ENCODE data around the gene MAGI2. TPM values are rescaled to one million over a fixed set of nuclear protein-coding genes. Genes with fewer than 3 reads are reported as not detected.

Gene MAGI2
- total RNA-seq, 2 experiments from 2014 or later = 0.09 to 0.19 TPM

- Mint-ChIP-seq H3K4me1 (no peaks in the 10 kb centered on the region), H3K36me3 (no peaks in the 10 kb centered on the region), H3K4me3 (no peak overlapping the region), H3K9me3 (ENCODE audit: low read depth) (no peaks in the 10 kb centered on the region), H3K27me3 (no peaks in the 10 kb centered on the region), H3K27ac (no peak overlapping the region)
- CTCF ChIA-PET = no interaction called here
- no peak for ATAC-seq
- no peak for DNase-seq
Observed at GRCh38 chr7:78499283-78499682, 954.2 kb downstream of the MAGI2 start.

GRCh38 chr7:78497728-78498427, 955.6 kb downstream of the MAGI2 start:
- Mint-ChIP-seq H3K27ac (no peak overlapping the region), H3K9me3 (ENCODE audit: low read depth) (no peaks in the 10 kb centered on the region), H3K36me3 (no peaks in the 10 kb centered on the region), H3K27me3 (no peaks in the 10 kb centered on the region), H3K4me3 (no peak overlapping the region), H3K4me1 (no peaks in the 10 kb centered on the region)
- ATAC-seq (no peak), DNase-seq (no peak)
- CTCF ChIA-PET = no interaction called here

GRCh38 chr7:78496096-78496630, 957.3 kb downstream of the MAGI2 start:
- no peaks in the 10 kb centered on the region for H3K4me1 Mint-ChIP-seq
- H3K9me3 Mint-ChIP-seq (ENCODE audit: low read depth) = no peaks in the 10 kb centered on the region
- no peaks in the 10 kb centered on the region for H3K36me3 Mint-ChIP-seq
- H3K4me3 Mint-ChIP-seq = no peak overlapping the region
- no peak overlapping the region for H3K27ac Mint-ChIP-seq
- no peaks in the 10 kb centered on the region for H3K27me3 Mint-ChIP-seq
- CTCF ChIA-PET = no interaction called here
- DNase-seq (no peak), ATAC-seq (no peak)

- CTCF ChIA-PET = no interaction called here
- no peak for ATAC-seq
- DNase-seq = no peak
- H3K36me3 Mint-ChIP-seq = no peaks in the 10 kb centered on the region
- no peak overlapping the region for H3K4me3 Mint-ChIP-seq
- no peaks in the 10 kb centered on the region for H3K4me1 Mint-ChIP-seq
- no peaks in the 10 kb centered on the region for H3K9me3 Mint-ChIP-seq (ENCODE audit: low read depth)
- H3K27ac Mint-ChIP-seq = no peak overlapping the region
- no peaks in the 10 kb centered on the region for H3K27me3 Mint-ChIP-seq
Observed at GRCh38 chr7:78493401-78493800, 960.1 kb downstream of the MAGI2 start.

- Mint-ChIP-seq H3K27ac (no peak overlapping the region), H3K4me3 (no peak overlapping the region), H3K36me3 (no peaks in the 10 kb centered on the region), H3K27me3 (no peaks in the 10 kb centered on the region), H3K4me1 (no peaks in the 10 kb centered on the region), H3K9me3 (ENCODE audit: low read depth) (no peaks in the 10 kb centered on the region)
- no peak for ATAC-seq
- DNase-seq = no peak
- CTCF ChIA-PET = no interaction called here
Observed at GRCh38 chr7:78492146-78492545, 961.3 kb downstream of the MAGI2 start.

- ATAC-seq (no peak), DNase-seq (no peak)
- no peaks in the 10 kb centered on the region for H3K9me3 Mint-ChIP-seq (ENCODE audit: low read depth)
- CTCF ChIA-PET = no interaction called here
- H3K27me3 Mint-ChIP-seq = no peaks in the 10 kb centered on the region
- no peaks in the 10 kb centered on the region for H3K4me1 Mint-ChIP-seq
- H3K36me3 Mint-ChIP-seq = no peaks in the 10 kb centered on the region
- H3K27ac Mint-ChIP-seq = no peak overlapping the region
- no peak overlapping the region for H3K4me3 Mint-ChIP-seq
Observed at GRCh38 chr7:78490524-78490923, 962.9 kb downstream of the MAGI2 start.

- Mint-ChIP-seq H3K27ac (no peak overlapping the region), H3K4me3 (no peak overlapping the region), H3K9me3 (ENCODE audit: low read depth) (no peaks in the 10 kb centered on the region), H3K36me3 (no peaks in the 10 kb centered on the region), H3K4me1 (no peaks in the 10 kb centered on the region), H3K27me3 (no peaks in the 10 kb centered on the region)
- ATAC-seq (no peak), DNase-seq (no peak)
- CTCF ChIA-PET = no interaction called here
Observed at GRCh38 chr7:78489476-78490240, 963.8 kb downstream of the MAGI2 start.

- H3K9me3 Mint-ChIP-seq (ENCODE audit: low read depth) = no peaks in the 10 kb centered on the region
- no peaks in the 10 kb centered on the region for H3K27me3 Mint-ChIP-seq
- H3K4me3 Mint-ChIP-seq = no peak overlapping the region
- CTCF ChIA-PET = no interaction called here
- H3K4me1 Mint-ChIP-seq = no peaks in the 10 kb centered on the region
- ATAC-seq = no peak
- no peak for DNase-seq
- H3K27ac Mint-ChIP-seq = no peak overlapping the region
- H3K36me3 Mint-ChIP-seq = no peaks in the 10 kb centered on the region
Observed at GRCh38 chr7:78487464-78487863, 966.0 kb downstream of the MAGI2 start.

GRCh38 chr7:78479348-78479747, 974.1 kb downstream of the MAGI2 start:
- Mint-ChIP-seq H3K4me3 (no peak overlapping the region), H3K27ac (no peak overlapping the region), H3K27me3 (no peaks in the 10 kb centered on the region), H3K36me3 (no peaks in the 10 kb centered on the region), H3K9me3 (ENCODE audit: low read depth) (peaks cover 3% of the 10 kb centered on the region), H3K4me1 (no peaks in the 10 kb centered on the region)
- DNase-seq = no peak
- no peak for ATAC-seq
- CTCF ChIA-PET = no interaction called here

- H3K4me3 Mint-ChIP-seq = no peak overlapping the region
- DNase-seq (no peak), ATAC-seq (no peak)
- no peaks in the 10 kb centered on the region for H3K27me3 Mint-ChIP-seq
- no peaks in the 10 kb centered on the region for H3K4me1 Mint-ChIP-seq
- no peak overlapping the region for H3K27ac Mint-ChIP-seq
- CTCF ChIA-PET = no interaction called here
- peaks cover 3% of the 10 kb centered on the region for H3K9me3 Mint-ChIP-seq (ENCODE audit: low read depth)
- no peaks in the 10 kb centered on the region for H3K36me3 Mint-ChIP-seq
Observed at GRCh38 chr7:78476851-78477405, 976.5 kb downstream of the MAGI2 start.

GRCh38 chr7:78473571-78474301, 979.7 kb downstream of the MAGI2 start:
- Mint-ChIP-seq H3K27ac (no peak overlapping the region), H3K9me3 (ENCODE audit: low read depth) (no peaks in the 10 kb centered on the region), H3K27me3 (no peaks in the 10 kb centered on the region), H3K36me3 (no peaks in the 10 kb centered on the region), H3K4me3 (no peak overlapping the region), H3K4me1 (no peaks in the 10 kb centered on the region)
- DNase-seq = no peak
- ATAC-seq = no peak
- CTCF ChIA-PET = interaction anchor here (1.4 kb wide), 1 partner anchor 9 kb away, joined by 3 read pairs; no protein-coding TSS in a partner anchor

GRCh38 chr7:78473021-78473420, 980.4 kb downstream of the MAGI2 start:
- Mint-ChIP-seq H3K4me3 (no peak overlapping the region), H3K36me3 (no peaks in the 10 kb centered on the region), H3K27ac (no peak overlapping the region), H3K9me3 (ENCODE audit: low read depth) (no peaks in the 10 kb centered on the region), H3K27me3 (no peaks in the 10 kb centered on the region), H3K4me1 (no peaks in the 10 kb centered on the region)
- ATAC-seq (no peak), DNase-seq (no peak)
- CTCF ChIA-PET = interaction anchor here (1.4 kb wide), 1 partner anchor 8 kb away, joined by 3 read pairs; no protein-coding TSS in a partner anchor

GRCh38 chr7:78472519-78472918, 980.9 kb downstream of the MAGI2 start:
- CTCF ChIA-PET = interaction anchor here (1.4 kb wide), 1 partner anchor 8 kb away, joined by 3 read pairs; no protein-coding TSS in a partner anchor
- no peaks in the 10 kb centered on the region for H3K27me3 Mint-ChIP-seq
- H3K4me3 Mint-ChIP-seq = no peak overlapping the region
- no peaks in the 10 kb centered on the region for H3K36me3 Mint-ChIP-seq
- ATAC-seq (no peak), DNase-seq (no peak)
- no peaks in the 10 kb centered on the region for H3K4me1 Mint-ChIP-seq
- H3K27ac Mint-ChIP-seq = no peak overlapping the region
- H3K9me3 Mint-ChIP-seq (ENCODE audit: low read depth) = no peaks in the 10 kb centered on the region

All from activated CD8-positive, alpha-beta memory T cell treated with anti-CD3 and anti-CD28 coated beads, Interleukin-2, amount 10 ng/mL, durations not matched to agents 7 days and 5 days (primary cell).